Fibroblast of lung (primary cell): Measurements from ENCODE around the gene VCAM1.

ENCODE experiments used
- EZH2 ChIP-seq: IDR thresholded peaks from 2 replicates; pipeline ENCODE4 v1.5.1; 2012; ENCODE audit warnings: low read length, control low read depth, mild to moderate bottlenecking; ENCODE audit errors: missing control alignments
- TF ChIP-seq, protein P1 (sequence below), 2 donors: IDR thresholded peaks in 1 of 2; conservative IDR thresholded peaks in 1 of 2; 1 replicate in 1 of 2; 2 replicates in 1 of 2; pipeline ENCODE4 v1.5.1; 2011 to 2012; ENCODE audit warnings: low read length in 2 of 2, control low read depth in 1 of 2, inconsistent platforms in 1 of 2, low read depth in 1 of 2, mild to moderate bottlenecking in 1 of 2

DNA sequence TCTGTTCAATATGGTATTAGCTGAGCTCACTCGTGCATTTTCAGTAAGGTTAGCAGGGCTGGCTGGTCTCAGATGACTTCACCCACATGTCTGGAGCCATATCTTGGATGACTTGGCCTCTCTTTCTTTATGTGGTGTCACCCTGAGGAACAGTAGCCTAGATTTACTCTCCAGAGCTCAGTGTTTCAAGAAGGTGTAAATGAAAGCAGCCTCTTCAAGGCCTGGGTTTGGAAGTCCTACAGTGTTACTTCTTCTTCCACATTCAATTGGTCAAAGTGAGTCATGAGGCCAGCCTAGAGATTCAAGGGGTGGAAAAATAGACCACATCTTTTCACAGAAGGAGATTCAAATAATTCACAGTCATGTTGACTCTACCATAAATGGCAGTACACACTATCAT, 12.2 kb downstream of the VCAM1 start:
- TF ChIP-seq, protein P1, sequence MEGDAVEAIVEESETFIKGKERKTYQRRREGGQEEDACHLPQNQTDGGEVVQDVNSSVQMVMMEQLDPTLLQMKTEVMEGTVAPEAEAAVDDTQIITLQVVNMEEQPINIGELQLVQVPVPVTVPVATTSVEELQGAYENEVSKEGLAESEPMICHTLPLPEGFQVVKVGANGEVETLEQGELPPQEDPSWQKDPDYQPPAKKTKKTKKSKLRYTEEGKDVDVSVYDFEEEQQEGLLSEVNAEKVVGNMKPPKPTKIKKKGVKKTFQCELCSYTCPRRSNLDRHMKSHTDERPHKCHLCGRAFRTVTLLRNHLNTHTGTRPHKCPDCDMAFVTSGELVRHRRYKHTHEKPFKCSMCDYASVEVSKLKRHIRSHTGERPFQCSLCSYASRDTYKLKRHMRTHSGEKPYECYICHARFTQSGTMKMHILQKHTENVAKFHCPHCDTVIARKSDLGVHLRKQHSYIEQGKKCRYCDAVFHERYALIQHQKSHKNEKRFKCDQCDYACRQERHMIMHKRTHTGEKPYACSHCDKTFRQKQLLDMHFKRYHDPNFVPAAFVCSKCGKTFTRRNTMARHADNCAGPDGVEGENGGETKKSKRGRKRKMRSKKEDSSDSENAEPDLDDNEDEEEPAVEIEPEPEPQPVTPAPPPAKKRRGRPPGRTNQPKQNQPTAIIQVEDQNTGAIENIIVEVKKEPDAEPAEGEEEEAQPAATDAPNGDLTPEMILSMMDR (conservative IDR thresholded peaks at IDR 0.05 in 1 of 2, IDR thresholded peaks at IDR 0.05 in 1 of 2; ENCODE audit: low read depth in 1 of 2, low read length in 2 of 2): no peak
- TF ChIP-seq EZH2: no peak
